DOHH2 (cell line): ENCODE measurements around the gene FUT4.

Experiments used
- H3F3A ChIP-seq: fragments of 200-600 bp; sonication (generic), shearing (Covaris generic); 2 replicates; pipeline ENCODE4 v1.6.0; 2016; ENCODE audit warnings: antibody characterized with exemption, mild to moderate bottlenecking; ENCODE audit not compliant: control insufficient read depth, insufficient read depth
- H3K27ac ChIP-seq: fragments of 200-600 bp; sonication (generic); 2 replicates; pipeline ENCODE4 v1.5.1; 2014; ENCODE audit warnings: low read depth, mild to moderate bottlenecking, low read length, moderate library complexity
- H3K27me3 ChIP-seq: fragments of 200-600 bp; sonication (generic); 2 replicates; pipeline ENCODE4 v1.6.1; 2014; ENCODE audit warnings: mild to moderate bottlenecking, low read length, mixed read lengths; ENCODE audit not compliant: control insufficient read depth
- H3K36me3 ChIP-seq: fragments of 200-600 bp; sonication (generic); 2 replicates; pipeline ENCODE4 v1.6.1; 2014; ENCODE audit warnings: mild to moderate bottlenecking, low read length, moderate library complexity, mixed read lengths; ENCODE audit not compliant: control insufficient read depth
- H3K4me1 ChIP-seq: fragments of 200-600 bp; sonication (generic); 2 replicates; pipeline ENCODE4 v1.6.1; 2014; ENCODE audit warnings: mild to moderate bottlenecking, low read length, mixed read lengths; ENCODE audit not compliant: control insufficient read depth
- H3K4me2 ChIP-seq: fragments of 200-600 bp; sonication (generic); 2 replicates; pipeline ENCODE4 v1.6.0; 2014; ENCODE audit warnings: mild to moderate bottlenecking, low read length, moderate library complexity
- H3K4me3 ChIP-seq: fragments of 200-600 bp; sonication (generic); 2 replicates; pipeline ENCODE4 v1.5.1; 2014; ENCODE audit warnings: mild to moderate bottlenecking, low read length, mixed read lengths
- H3K79me2 ChIP-seq: fragments of 200-600 bp; sonication (generic); 2 replicates; pipeline ENCODE4 v1.6.1; 2014; ENCODE audit warnings: mild to moderate bottlenecking, low read length, mixed read lengths; ENCODE audit not compliant: control insufficient read depth
- H3K9me2 ChIP-seq: fragments of 200-600 bp; sonication (generic); replicated peaks from 2 replicates; pipeline ENCODE4 v1.6.1; 2014; ENCODE audit warnings: mild to moderate bottlenecking, low read length, mixed read lengths; ENCODE audit not compliant: control insufficient read depth
- H3K9me3 ChIP-seq: fragments of 200-600 bp; sonication (generic); 2 replicates; pipeline ENCODE4 v1.6.1; 2014; ENCODE audit warnings: antibody characterized with exemption, low read length, mixed read lengths; ENCODE audit not compliant: control insufficient read depth, insufficient read depth
- H4K20me1 ChIP-seq: fragments of 200-600 bp; sonication (generic); 2 replicates; pipeline ENCODE4 v1.6.0; 2014; ENCODE audit warnings: low read depth, mild to moderate bottlenecking, antibody characterized with exemption, low read length, moderate library complexity; ENCODE audit not compliant: control insufficient read depth, insufficient read depth
- EZH2phosphoT487 ChIP-seq: fragments of 200-600 bp; sonication (generic); IDR thresholded peaks from 2 replicates; pipeline ENCODE4 v1.6.1; 2017; ENCODE audit warnings: borderline replicate concordance, mild to moderate bottlenecking, antibody characterized with exemption, low read length, moderate library complexity, mixed read lengths
- TF ChIP-seq, protein P1 (sequence below): fragments of 200-600 bp; sonication (generic); IDR thresholded peaks from one replicate; pipeline ENCODE4 v1.5.1; 2014; ENCODE audit warnings: antibody characterized with exemption, mild to moderate bottlenecking, low read depth, low read length; ENCODE audit not compliant: poor library complexity, severe bottlenecking

The FUT4 gene

DNA sequence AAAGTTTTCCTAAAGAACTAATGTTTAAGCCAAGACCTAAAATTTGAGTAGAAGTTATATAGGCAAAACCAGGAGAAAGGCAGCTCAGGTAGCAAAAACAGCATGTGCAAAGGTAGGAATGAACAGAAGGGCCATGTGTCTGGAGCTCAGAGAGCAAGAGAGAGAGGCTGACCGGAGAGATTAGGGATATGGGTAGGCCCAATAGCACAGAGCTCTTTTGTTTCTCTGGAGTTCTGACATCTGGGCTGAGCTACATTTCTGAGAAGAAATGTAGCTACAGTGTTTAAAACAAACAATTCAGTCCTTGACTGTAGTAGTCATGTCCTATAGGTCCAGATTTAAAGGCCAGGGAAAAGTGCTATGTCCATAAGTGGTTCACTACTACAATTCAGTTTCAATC is 27.0 kb upstream of the FUT4 start:
- Histone ChIP-seq H3K4me2 (no peak overlapping the region), H3K9me2 (no peaks in the 10 kb centered on the region), H3K27ac (no peak overlapping the region), H3K4me3 (no peak overlapping the region), H3K36me3 (no peaks in the 10 kb centered on the region), H3K27me3 (peaks cover 16% of the 10 kb centered on the region), H3F3A (peaks cover 2% of the 10 kb centered on the region; the same call in 1 of the 2 replicates), H3K79me2 (no peaks in the 10 kb centered on the region), H3K4me1 (peaks cover 13% of the 10 kb centered on the region), H4K20me1 (no peaks in the 10 kb centered on the region), H3K9me3 (no peaks in the 10 kb centered on the region)
- TF ChIP-seq, protein P1, sequence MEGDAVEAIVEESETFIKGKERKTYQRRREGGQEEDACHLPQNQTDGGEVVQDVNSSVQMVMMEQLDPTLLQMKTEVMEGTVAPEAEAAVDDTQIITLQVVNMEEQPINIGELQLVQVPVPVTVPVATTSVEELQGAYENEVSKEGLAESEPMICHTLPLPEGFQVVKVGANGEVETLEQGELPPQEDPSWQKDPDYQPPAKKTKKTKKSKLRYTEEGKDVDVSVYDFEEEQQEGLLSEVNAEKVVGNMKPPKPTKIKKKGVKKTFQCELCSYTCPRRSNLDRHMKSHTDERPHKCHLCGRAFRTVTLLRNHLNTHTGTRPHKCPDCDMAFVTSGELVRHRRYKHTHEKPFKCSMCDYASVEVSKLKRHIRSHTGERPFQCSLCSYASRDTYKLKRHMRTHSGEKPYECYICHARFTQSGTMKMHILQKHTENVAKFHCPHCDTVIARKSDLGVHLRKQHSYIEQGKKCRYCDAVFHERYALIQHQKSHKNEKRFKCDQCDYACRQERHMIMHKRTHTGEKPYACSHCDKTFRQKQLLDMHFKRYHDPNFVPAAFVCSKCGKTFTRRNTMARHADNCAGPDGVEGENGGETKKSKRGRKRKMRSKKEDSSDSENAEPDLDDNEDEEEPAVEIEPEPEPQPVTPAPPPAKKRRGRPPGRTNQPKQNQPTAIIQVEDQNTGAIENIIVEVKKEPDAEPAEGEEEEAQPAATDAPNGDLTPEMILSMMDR, result no peak
- no peak for TF ChIP-seq EZH2phosphoT487

DNA sequence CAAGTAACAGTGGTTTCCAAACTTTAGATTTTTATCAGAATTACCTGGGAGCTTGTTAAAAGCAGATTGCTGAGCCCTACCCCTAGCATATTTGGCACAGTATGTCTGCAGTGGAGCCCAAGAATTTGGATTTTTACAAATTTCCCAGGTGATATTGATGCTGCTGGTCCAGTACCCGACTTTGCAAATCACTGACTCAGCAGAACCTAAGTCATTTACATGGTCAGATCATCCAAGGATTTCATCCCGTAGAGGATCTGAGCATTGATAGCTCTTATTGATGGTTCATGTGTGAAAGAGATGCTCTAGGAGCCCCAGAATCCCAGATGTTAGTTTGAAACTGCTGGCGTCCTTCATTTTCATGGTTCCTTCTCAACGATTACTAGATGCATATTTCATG is 25.4 kb upstream of the FUT4 start:
- Histone ChIP-seq H3K36me3 (no peaks in the 10 kb centered on the region), H4K20me1 (no peaks in the 10 kb centered on the region), H3K9me2 (no peaks in the 10 kb centered on the region), H3F3A (no peaks in the 10 kb centered on the region), H3K27ac (no peak overlapping the region), H3K9me3 (no peaks in the 10 kb centered on the region), H3K27me3 (peaks cover 4% of the 10 kb centered on the region), H3K4me2 (no peak overlapping the region), H3K4me1 (peaks cover 2% of the 10 kb centered on the region), H3K79me2 (no peaks in the 10 kb centered on the region), H3K4me3 (no peak overlapping the region)
- TF ChIP-seq EZH2phosphoT487, result no peak
- TF ChIP-seq, protein P1, result no peak

DNA sequence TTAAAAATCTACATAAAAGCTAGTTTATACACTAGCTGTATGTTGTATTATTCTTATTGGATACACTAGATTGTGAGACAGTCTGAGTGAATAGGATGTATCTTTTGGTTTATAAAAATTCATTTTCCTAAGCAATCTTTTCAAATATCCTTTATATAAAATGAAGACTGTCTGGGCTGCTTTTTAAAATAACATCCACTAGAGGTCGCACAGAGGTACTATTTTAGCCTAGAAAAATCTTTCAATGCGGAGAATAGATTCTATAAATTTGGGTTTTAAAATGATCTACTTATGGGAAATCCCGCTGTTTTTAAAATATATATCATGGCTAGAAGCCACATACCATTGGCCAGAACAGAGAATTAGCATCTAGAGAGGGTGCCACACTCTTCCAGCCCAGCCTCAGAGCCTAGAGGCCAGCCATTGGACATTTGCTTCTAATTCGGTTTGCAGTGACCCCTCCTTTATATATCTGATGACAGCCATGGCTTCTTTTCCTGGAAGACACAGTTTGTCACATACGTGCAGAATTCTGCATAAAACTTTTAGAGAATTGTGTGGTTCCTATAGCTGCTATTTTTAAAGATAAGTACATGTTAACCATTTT is 24.1 kb upstream of the FUT4 start:
- TF ChIP-seq, protein P1, result peak; percentile 60
- no peak for TF ChIP-seq EZH2phosphoT487
- Histone ChIP-seq H3K79me2 (no peaks in the 10 kb centered on the region), H3K4me1 (no peaks in the 10 kb centered on the region), H3K27me3 (peaks cover 2% of the 10 kb centered on the region; the same call in 1 of the 2 replicates), H3K36me3 (no peaks in the 10 kb centered on the region), H3K9me3 (no peaks in the 10 kb centered on the region), H4K20me1 (no peaks in the 10 kb centered on the region), H3F3A (no peaks in the 10 kb centered on the region), H3K9me2 (no peaks in the 10 kb centered on the region), H3K27ac (no peak overlapping the region), H3K4me2 (no peak overlapping the region), H3K4me3 (no peak overlapping the region)
